Small intestine (tissue), 7 donors: Measurements from ENCODE around the gene TSPAN3. TPM values are rescaled to one million over a fixed set of nuclear protein-coding genes. Genes with fewer than 3 reads are reported as not detected.

Experiments
- DNase-seq, 2 donors: peaks; one replicate each; pipeline versions ENCODE4 v3.0.0 to v3.0.0-alpha.2; 2013
- FAIRE-seq: peaks from 2 replicates; lab custom pipeline; 2012; peaks lifted over from hg19 to GRCh38; lab: Jason Lieb, UNC
- H3K27ac ChIP-seq, 3 donors: one replicate each; pipeline ENCODE4 v1.5.1; 2013; ENCODE audit warnings: low read length in 2 of 3, mild to moderate bottlenecking in 2 of 3, control low read depth in 1 of 3, inconsistent platforms in 1 of 3, low read depth in 1 of 3, moderate library complexity in 1 of 3
- H3K27me3 ChIP-seq, 3 donors: one replicate each; pipeline ENCODE4 v1.6.1; 2013; ENCODE audit warnings: low read length in 3 of 3, inconsistent platforms in 1 of 3; ENCODE audit not compliant: control insufficient read depth in 3 of 3, insufficient read depth in 3 of 3
- H3K36me3 ChIP-seq, 3 donors: one replicate each; pipeline ENCODE4 v1.6.1; 2013; ENCODE audit warnings: low read length in 3 of 3, inconsistent platforms in 1 of 3, low read depth in 1 of 3, mild to moderate bottlenecking in 1 of 3, moderate library complexity in 1 of 3; ENCODE audit not compliant: control insufficient read depth in 3 of 3, insufficient read depth in 2 of 3
- H3K4me1 ChIP-seq, 3 donors: one replicate each; pipeline ENCODE4 v1.6.1; 2013; ENCODE audit warnings: low read length in 2 of 3, inconsistent platforms in 1 of 3, low read depth in 1 of 3, mild to moderate bottlenecking in 1 of 3, moderate library complexity in 1 of 3; ENCODE audit not compliant: control insufficient read depth in 3 of 3, insufficient read depth in 2 of 3
- H3K4me3 ChIP-seq, 3 donors: one replicate each; pipeline ENCODE4 v1.5.1; 2013; ENCODE audit warnings: low read length in 3 of 3, control low read depth in 1 of 3, inconsistent platforms in 1 of 3, low read depth in 1 of 3, mild to moderate bottlenecking in 1 of 3, moderate library complexity in 1 of 3
- H3K9me3 ChIP-seq, 2 donors: one replicate each; pipeline ENCODE4 v1.6.1; 2013; ENCODE audit warnings: low read depth in 1 of 2, low read length in 1 of 2; ENCODE audit not compliant: control insufficient read depth in 2 of 2, insufficient read depth in 1 of 2
- WGBS, 3 donors: extraction: QIAGEN DNeasy Blood & Tissue Kit; methylation state at CpG; one replicate each; pipeline ENCODE4 v1.1.7; 2013; 5-methylcytosine and 5-hydroxymethylcytosine counted together
- polyA plus RNA-seq, 4 donors: library from polyadenylated mRNA; stranded (reverse) in 3 of 4; unstranded in 1 of 4; fragments of 200-250 nt in 3 of 4; fragments of 120-200 nt in 1 of 4; gene quantifications; one replicate each; pipeline versions ENCODE4 v1.2.1 to v1.2.3, GENCODE V29; 2013
- donor health status: healthy with polysubstance abuse.
- donor health status: control.
- donor health status: control.
- donor health status: Bipolar disorder and iron deficiency.
- donor health status: healthy.

The TSPAN3 gene
- polyA plus RNA-seq, 4 donors, result 263 to 628 (median 343) TPM

GRCh38 chr15:77027697-77028450 lies 43.0 kb downstream of the TSPAN3 start:
- Histone ChIP-seq H3K36me3 (no peaks in the 10 kb centered on the region), H3K4me3 (peak overlapping the region in 2 of 3 donors; percentile 2 to 37), H3K27ac (no peak overlapping the region), H3K9me3 (no peaks in the 10 kb centered on the region), H3K27me3 (peaks cover 0 to 15% (median 0%) of the 10 kb centered on the region in 3 donors), H3K4me1 (peaks cover 0 to 25% (median 0%) of the 10 kb centered on the region in 3 donors)
- 34 to 59% (median 56%) methylated on average over 34 to 45 of the region's 45 CpGs for WGBS, 3 donors
- no peak for FAIRE-seq
- DNase-seq, result peak in 1 of 2 donors; percentile 55

- no peak for DNase-seq
- WGBS, 3 donors, result 68 to 89% (median 84%) methylated on average over 12 of the region's 12 CpGs
- Histone ChIP-seq H3K36me3 (no peaks in the 10 kb centered on the region), H3K27ac (no peak overlapping the region), H3K4me1 (peaks cover 0 to 25% (median 0%) of the 10 kb centered on the region in 3 donors), H3K4me3 (no peak overlapping the region), H3K9me3 (no peaks in the 10 kb centered on the region), H3K27me3 (peaks cover 0 to 15% (median 0%) of the 10 kb centered on the region in 3 donors)
- FAIRE-seq, result no peak
These were observed 43.7 kb downstream of the TSPAN3 start for GRCh38 chr15:77027111-77027696.

GRCh38 chr15:77026501-77027110 lies 44.3 kb downstream of the TSPAN3 start:
- no peaks in the 10 kb centered on the region for H3K36me3 ChIP-seq
- H3K4me1 ChIP-seq, result peaks cover 0 to 25% (median 0%) of the 10 kb centered on the region in 3 donors
- H3K27ac ChIP-seq, result no peak overlapping the region
- WGBS, 3 donors, result 87 to 89% (median 87%) methylated on average over 12 of the region's 12 CpGs
- H3K27me3 ChIP-seq, result peaks cover 0 to 15% (median 0%) of the 10 kb centered on the region in 3 donors
- H3K9me3 ChIP-seq, result no peaks in the 10 kb centered on the region
- H3K4me3 ChIP-seq, result no peak overlapping the region
- DNase-seq (no peak), FAIRE-seq (no peak)

GRCh38 chr15:77025941-77026411 lies 44.9 kb downstream of the TSPAN3 start:
- WGBS, 3 donors, result 74 to 86% (median 83%) methylated on average over 4 of the region's 4 CpGs
- Histone ChIP-seq H3K4me3 (no peak overlapping the region), H3K4me1 (peaks cover 0 to 25% (median 0%) of the 10 kb centered on the region in 3 donors), H3K27me3 (peaks cover 0 to 15% (median 0%) of the 10 kb centered on the region in 3 donors), H3K36me3 (no peaks in the 10 kb centered on the region), H3K27ac (no peak overlapping the region), H3K9me3 (no peaks in the 10 kb centered on the region)
- DNase-seq (no peak), FAIRE-seq (no peak)

GRCh38 chr15:77025083-77025901 lies 45.6 kb downstream of the TSPAN3 start:
- H3K4me3 ChIP-seq, result no peak overlapping the region
- H3K27me3 ChIP-seq, result peaks cover 0 to 11% (median 0%) of the 10 kb centered on the region in 3 donors
- H3K4me1 ChIP-seq, result peaks cover 0 to 24% (median 0%) of the 10 kb centered on the region in 3 donors
- DNase-seq (no peak), FAIRE-seq (no peak)
- WGBS, 3 donors, result 90 to 91% (median 90%) methylated on average over 15 of the region's 15 CpGs
- H3K27ac ChIP-seq, result no peak overlapping the region
- H3K9me3 ChIP-seq, result no peaks in the 10 kb centered on the region
- no peaks in the 10 kb centered on the region for H3K36me3 ChIP-seq

- H3K9me3 ChIP-seq, result no peaks in the 10 kb centered on the region
- H3K27me3 ChIP-seq, result peaks cover 0 to 4% (median 0%) of the 10 kb centered on the region in 3 donors
- WGBS, 3 donors, result 27 to 35% (median 35%) methylated on average over 17 of the region's 17 CpGs
- FAIRE-seq, result no peak
- DNase-seq, result peak; percentile 58 to 72
- no peak overlapping the region for H3K4me3 ChIP-seq
- H3K36me3 ChIP-seq, result no peaks in the 10 kb centered on the region
- H3K27ac ChIP-seq, result no peak overlapping the region
- peaks cover 0 to 16% (median 0%) of the 10 kb centered on the region in 3 donors for H3K4me1 ChIP-seq
These were observed 46.4 kb downstream of the TSPAN3 start for GRCh38 chr15:77024273-77025082.

GRCh38 chr15:77023576-77024272 lies 47.2 kb downstream of the TSPAN3 start:
- Histone ChIP-seq H3K4me1 (peaks cover 0 to 10% (median 0%) of the 10 kb centered on the region in 3 donors), H3K9me3 (no peaks in the 10 kb centered on the region), H3K27me3 (peaks cover 0 to under 1% (median 0%) of the 10 kb centered on the region in 3 donors), H3K4me3 (no peak overlapping the region), H3K36me3 (no peaks in the 10 kb centered on the region), H3K27ac (no peak overlapping the region)
- DNase-seq (no peak), FAIRE-seq (no peak)
- WGBS, 3 donors, result 49 to 62% (median 59%) methylated on average over 16 to 20 of the region's 20 CpGs
